Measurements from ENCODE around the gene USH1G.

DNA sequence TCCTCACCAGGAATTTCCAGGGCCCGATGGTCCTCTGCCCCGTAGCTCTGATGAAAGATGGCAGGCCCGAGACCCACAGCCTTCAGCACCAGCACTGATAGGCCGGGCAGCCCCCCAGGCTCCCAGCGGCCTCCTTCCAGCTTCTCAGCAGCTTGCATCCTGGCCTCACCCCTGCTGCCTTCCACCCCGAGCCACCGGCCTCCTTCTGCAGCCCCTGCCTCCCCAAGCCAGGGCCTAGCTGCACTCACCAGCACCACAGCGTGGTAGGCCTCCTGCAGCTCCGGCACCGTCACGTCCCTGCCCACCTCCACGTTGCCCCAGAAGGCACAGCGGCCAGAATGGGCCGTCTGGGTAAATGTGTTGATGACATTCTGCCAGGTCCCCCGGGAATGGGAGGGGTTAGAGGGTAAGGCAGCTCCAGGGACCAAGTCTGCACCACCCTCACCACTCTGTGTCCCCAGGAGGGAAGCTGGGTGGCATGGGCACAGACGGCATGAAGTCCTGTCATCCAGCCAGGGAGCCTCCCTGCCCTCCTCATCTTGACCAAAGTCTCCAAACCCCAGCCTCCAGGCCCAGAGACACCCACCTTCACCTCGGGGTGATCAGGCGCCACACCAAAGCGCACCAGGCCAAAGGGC is 56.7 kb downstream of the USH1G start:
- TF ChIP-seq, protein P1, sequence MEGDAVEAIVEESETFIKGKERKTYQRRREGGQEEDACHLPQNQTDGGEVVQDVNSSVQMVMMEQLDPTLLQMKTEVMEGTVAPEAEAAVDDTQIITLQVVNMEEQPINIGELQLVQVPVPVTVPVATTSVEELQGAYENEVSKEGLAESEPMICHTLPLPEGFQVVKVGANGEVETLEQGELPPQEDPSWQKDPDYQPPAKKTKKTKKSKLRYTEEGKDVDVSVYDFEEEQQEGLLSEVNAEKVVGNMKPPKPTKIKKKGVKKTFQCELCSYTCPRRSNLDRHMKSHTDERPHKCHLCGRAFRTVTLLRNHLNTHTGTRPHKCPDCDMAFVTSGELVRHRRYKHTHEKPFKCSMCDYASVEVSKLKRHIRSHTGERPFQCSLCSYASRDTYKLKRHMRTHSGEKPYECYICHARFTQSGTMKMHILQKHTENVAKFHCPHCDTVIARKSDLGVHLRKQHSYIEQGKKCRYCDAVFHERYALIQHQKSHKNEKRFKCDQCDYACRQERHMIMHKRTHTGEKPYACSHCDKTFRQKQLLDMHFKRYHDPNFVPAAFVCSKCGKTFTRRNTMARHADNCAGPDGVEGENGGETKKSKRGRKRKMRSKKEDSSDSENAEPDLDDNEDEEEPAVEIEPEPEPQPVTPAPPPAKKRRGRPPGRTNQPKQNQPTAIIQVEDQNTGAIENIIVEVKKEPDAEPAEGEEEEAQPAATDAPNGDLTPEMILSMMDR (IDR thresholded peaks at IDR 0.05; ENCODE audit: insufficient read depth, low read length): no peak
- TF ChIP-seq SPI1 (IDR thresholded peaks at IDR 0.05; ENCODE audit: borderline replicate concordance, low read depth): no peak
